Pancreas (tissue), 10 donors: ENCODE data around the gene SIRPD. TPM values are rescaled to one million over a fixed set of nuclear protein-coding genes. Genes with fewer than 3 reads are reported as not detected.

ENCODE experiments used
- ATAC-seq, 4 donors: fragments of 200-7000 bp; cut with Tn5 transposase; one replicate each; pipeline versions ENCODE4 v1.8.0 to v1.9.1; 2020; ENCODE audit warnings: mild to moderate bottlenecking in 4 of 4, moderate library complexity in 4 of 4
- DNase-seq, 6 donors: peaks; one replicate each; pipeline ENCODE4 v3.0.0-alpha.2; 2020
- FAIRE-seq: peaks from 2 replicates; lab custom pipeline; 2012; peaks lifted over from hg19 to GRCh38; lab: Jason Lieb, UNC
- H3K27ac ChIP-seq, 4 donors: fragments of 200-600 bp; sonication (generic); 1 replicate in 3 of 4; 2 replicates in 1 of 4; pipeline versions ENCODE4 v1.5.0 to v1.8.0; 2020
- H3K27me3 ChIP-seq, 4 donors: fragments of 200-600 bp; one replicate each; pipeline ENCODE4 v1.8.0; 2021
- H3K36me3 ChIP-seq, 3 donors: fragments of 200-600 bp; sonication (generic) in 1 of 3; one replicate each; pipeline versions ENCODE4 v1.5.0 to v1.8.0; 2020 to 2021
- H3K4me1 ChIP-seq, 3 donors: fragments of 200-600 bp; one replicate each; pipeline ENCODE4 v1.8.0; 2021
- H3K4me3 ChIP-seq, 4 donors: fragments of 200-600 bp; sonication (generic) in 2 of 4; one replicate each; pipeline versions ENCODE4 v1.5.0 to v1.8.0; 2020 to 2021
- H3K9me3 ChIP-seq, 4 donors: fragments of 200-600 bp; one replicate each; pipeline ENCODE4 v1.8.0; 2021
- WGBS, 2 donors: extraction: QIAGEN DNeasy Blood & Tissue Kit; methylation state at CpG; one replicate each; pipeline ENCODE4 v1.1.7; 2013; 5-methylcytosine and 5-hydroxymethylcytosine counted together
- intact Hi-C, 3 donors: fragments of 100-400 bp; cut with DNase I; formaldehyde crosslinking; loops; one replicate each; pipeline versions ENCODE4 v1.11.1 to v1.14.2; 2022
- polyA plus RNA-seq, 2 donors: library from polyadenylated mRNA; stranded (reverse); fragments of 200-250 nt; gene quantifications; one replicate each; pipeline ENCODE4 v1.2.3, GENCODE V29; 2013
- total RNA-seq, 6 donors: library from RNA; stranded (reverse); fragmentation: NEBNext Ultra II Directional in 4 of 6; extraction: Animal tissue kit (Norgen Biotek cat#: 25700) in 4 of 6; gene quantifications; one replicate each; pipeline versions ENCODE4 v1.2.1 to v1.2.4, GENCODE V29; 2021 to 2023
- TF ChIP-seq, protein P1 (sequence below), 4 donors: fragments of 200-600 bp; sonication (generic) in 3 of 4; IDR thresholded peaks; one replicate each; pipeline versions ENCODE4 v1.5.0 to v1.8.0; 2021; ENCODE audit warnings: antibody characterized with exemption in 4 of 4
- donor health status: healthy with polysubstance abuse.
- donor health status: DM: no; HTN: no; CAD: no; lungs with moderate emphysema.
- donor health status: DM: no; HTN: no; CAD: no.
- donor health status: control.
- donor health status: control.
- donor health status: Bipolar disorder and iron deficiency.
- donor health status: DM: yes; HTN: yes; CAD: no.
- donor health status: DM: no; HTN: no; CAD: no.
- donor health status: DM: no; HTN: no; CAD: no.
- donor health status: DM: yes; HTN: yes; CAD: no.

The SIRPD gene
- total and polyA plus RNA-seq, 8 donors, result not detected

DNA sequence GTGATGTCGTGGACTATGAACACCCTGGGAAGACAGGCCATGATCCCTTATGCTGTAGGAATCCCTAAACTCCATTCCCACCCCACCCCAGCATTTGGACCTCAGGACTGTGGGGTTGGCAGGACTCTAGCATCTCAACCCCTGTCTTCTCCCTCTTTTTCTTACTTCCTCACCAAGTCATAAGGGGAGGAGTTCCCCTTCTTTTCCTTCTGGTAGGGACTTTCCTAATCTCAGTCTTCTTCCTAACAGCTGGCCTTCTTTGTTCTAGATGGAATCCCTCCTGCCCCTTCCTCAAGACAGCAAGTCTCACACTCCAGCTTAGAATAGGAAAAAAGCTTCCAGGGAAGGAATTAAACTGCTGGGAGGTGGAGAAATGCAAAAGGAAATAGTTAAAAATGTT, 64.0 kb downstream of the SIRPD start:
- H3K36me3 ChIP-seq, result no peaks in the 10 kb centered on the region
- 56 to 57% methylated on average over 1 of the region's 1 CpG for WGBS, 2 donors

DNA sequence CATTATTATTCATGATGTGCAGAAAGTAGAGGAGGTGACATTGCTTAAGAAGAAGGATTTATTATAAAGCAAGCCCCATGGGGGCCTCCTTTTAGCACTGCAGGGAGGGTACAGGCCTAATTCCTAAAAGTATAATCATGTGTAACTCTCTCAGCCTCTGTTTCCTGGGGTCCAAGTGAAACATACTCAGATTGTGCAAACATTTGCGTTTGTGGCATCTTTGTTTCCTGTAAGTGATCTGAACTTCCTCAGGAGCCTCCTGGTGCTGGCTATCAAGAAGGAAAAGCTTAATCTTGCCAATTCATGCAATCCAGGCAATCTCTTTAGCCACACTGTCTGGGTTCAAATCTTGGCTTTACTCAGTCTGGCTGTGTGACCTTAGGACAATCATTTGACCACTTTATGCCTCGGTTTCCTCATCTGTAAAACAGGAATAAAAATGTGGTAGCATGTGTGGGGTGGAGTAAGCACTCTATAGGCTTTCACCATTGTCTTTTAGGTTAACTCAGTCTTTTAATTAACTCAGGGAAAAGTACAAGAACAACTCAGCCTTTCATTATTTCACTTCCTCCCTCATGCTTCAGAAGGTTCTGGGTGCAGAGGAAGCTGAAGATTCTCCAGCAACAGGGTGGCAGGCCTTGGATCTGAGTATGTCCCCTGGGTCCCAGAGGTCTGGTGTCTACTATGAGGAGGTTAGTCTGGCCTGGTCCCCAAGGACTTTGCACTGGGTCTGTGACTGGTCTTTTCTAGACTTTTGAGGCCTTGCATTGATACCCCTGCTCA, 65.5 kb downstream of the SIRPD start:
- TF ChIP-seq, protein P1, sequence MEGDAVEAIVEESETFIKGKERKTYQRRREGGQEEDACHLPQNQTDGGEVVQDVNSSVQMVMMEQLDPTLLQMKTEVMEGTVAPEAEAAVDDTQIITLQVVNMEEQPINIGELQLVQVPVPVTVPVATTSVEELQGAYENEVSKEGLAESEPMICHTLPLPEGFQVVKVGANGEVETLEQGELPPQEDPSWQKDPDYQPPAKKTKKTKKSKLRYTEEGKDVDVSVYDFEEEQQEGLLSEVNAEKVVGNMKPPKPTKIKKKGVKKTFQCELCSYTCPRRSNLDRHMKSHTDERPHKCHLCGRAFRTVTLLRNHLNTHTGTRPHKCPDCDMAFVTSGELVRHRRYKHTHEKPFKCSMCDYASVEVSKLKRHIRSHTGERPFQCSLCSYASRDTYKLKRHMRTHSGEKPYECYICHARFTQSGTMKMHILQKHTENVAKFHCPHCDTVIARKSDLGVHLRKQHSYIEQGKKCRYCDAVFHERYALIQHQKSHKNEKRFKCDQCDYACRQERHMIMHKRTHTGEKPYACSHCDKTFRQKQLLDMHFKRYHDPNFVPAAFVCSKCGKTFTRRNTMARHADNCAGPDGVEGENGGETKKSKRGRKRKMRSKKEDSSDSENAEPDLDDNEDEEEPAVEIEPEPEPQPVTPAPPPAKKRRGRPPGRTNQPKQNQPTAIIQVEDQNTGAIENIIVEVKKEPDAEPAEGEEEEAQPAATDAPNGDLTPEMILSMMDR (IDR thresholded peaks at IDR 0.05), result no peak
- FAIRE-seq, result no peak
- peak in 1 of 4 donors; percentile 47 for ATAC-seq

More for the DNA sequence above, 64.0 kb downstream of the SIRPD start:
- ATAC-seq (no peak), DNase-seq (no peak), FAIRE-seq (no peak)
- TF ChIP-seq, protein P1 (IDR thresholded peaks at IDR 0.05), result no peak
- H3K4me1 ChIP-seq, result no peaks in the 10 kb centered on the region
- no peak overlapping the region for H3K4me3 ChIP-seq
- intact Hi-C loops, result no loop called here
- H3K9me3 ChIP-seq, result no peaks in the 10 kb centered on the region
- H3K27me3 ChIP-seq, result peaks cover 0 to 11% (median 0%) of the 10 kb centered on the region in 4 donors
- no peak overlapping the region for H3K27ac ChIP-seq

GRCh38 chr20:1491281-1491840, 66.1 kb downstream of the SIRPD start, which contains the start of gene SIRPB2:
Gene SIRPB2 (minus strand): TSS chr20:1491420. CDS start chr20:1491359, 61 bp downstream.
- H3K9me3 ChIP-seq, result no peaks in the 10 kb centered on the region
- H3K27ac ChIP-seq, result peak within 1 kb of the TSS in 2 of 4 donors; percentile 46 to 55
- intact Hi-C loops, result no loop called here
- FAIRE-seq, result no peak
- DNase-seq, result peak in 1 of 6 donors; percentile 33
- ATAC-seq, result peak in 2 of 4 donors; percentile 73
- 60 to 71% methylated on average over 11 of the region's 11 CpGs for WGBS, 2 donors
- no peaks in the 10 kb centered on the region for H3K4me1 ChIP-seq
- no peaks in the 10 kb centered on the region for H3K36me3 ChIP-seq
- H3K27me3 ChIP-seq, result no peaks in the 10 kb centered on the region
- TF ChIP-seq, protein P1 (IDR thresholded peaks at IDR 0.05), result no peak
- peak within 1 kb of the TSS in 1 of 4 donors; percentile 18 for H3K4me3 ChIP-seq

More for the DNA sequence above, 65.5 kb downstream of the SIRPD start:
- WGBS, 2 donors, result 46 to 48% methylated on average over 2 of the region's 2 CpGs
- Histone ChIP-seq H3K9me3 (no peaks in the 10 kb centered on the region), H3K4me1 (no peaks in the 10 kb centered on the region), H3K36me3 (no peaks in the 10 kb centered on the region), H3K27ac (peak overlapping the region in 2 of 4 donors; percentile 46 to 55), H3K27me3 (no peaks in the 10 kb centered on the region), H3K4me3 (no peak overlapping the region)
- intact Hi-C loops, result no loop called here
- DNase-seq, result no peak

- Histone ChIP-seq H3K9me3 (no peaks in the 10 kb centered on the region), H3K36me3 (no peaks in the 10 kb centered on the region), H3K4me1 (no peaks in the 10 kb centered on the region), H3K27me3 (no peaks in the 10 kb centered on the region), H3K4me3 (peak overlapping the region in 1 of 4 donors; percentile 18), H3K27ac (peak overlapping the region in 2 of 4 donors; percentile 46 to 55)
- DNase-seq (no peak), ATAC-seq (peak in 2 of 4 donors; percentile 24 to 33), FAIRE-seq (no peak)
- intact Hi-C loops, result no loop called here
- TF ChIP-seq, protein P1 (IDR thresholded peaks at IDR 0.05), result no peak
- WGBS, 2 donors, result 65 to 72% methylated on average over 9 of the region's 9 CpGs
These were observed 66.8 kb downstream of the SIRPD start for GRCh38 chr20:1490643-1491195.
